ENCODE measurements around the gene IL26. TPM values are rescaled to one million over a fixed set of nuclear protein-coding genes. Genes with fewer than 3 reads are reported as not detected.
"Not testable (repeated sequence)": the region's sequence is repeated elsewhere in the genome, so short reads cannot be mapped to it uniquely, and the experiment has no call there.

Gene IL26
- total RNA-seq, 1 donor from 2014 or later = not detected

GRCh38 chr12:68175557-68176061 lies 50.0 kb downstream of the IL26 start:
- no peak for TF ChIP-seq CTCF (IDR thresholded peaks at IDR 0.05)
- no peaks in the 10 kb centered on the region for H3K4me1 ChIP-seq
- intact Hi-C loops (cut with DNase I) = no loop called here
- H3K4me3 ChIP-seq = no peak overlapping the region
- H3K36me3 ChIP-seq = no peaks in the 10 kb centered on the region
- ATAC-seq = peak; percentile 30
- no peaks in the 10 kb centered on the region for H3K9me3 ChIP-seq
- no peak for DNase-seq
- H3K27ac ChIP-seq = no peak overlapping the region
- no peaks in the 10 kb centered on the region for H3K27me3 ChIP-seq

DNA sequence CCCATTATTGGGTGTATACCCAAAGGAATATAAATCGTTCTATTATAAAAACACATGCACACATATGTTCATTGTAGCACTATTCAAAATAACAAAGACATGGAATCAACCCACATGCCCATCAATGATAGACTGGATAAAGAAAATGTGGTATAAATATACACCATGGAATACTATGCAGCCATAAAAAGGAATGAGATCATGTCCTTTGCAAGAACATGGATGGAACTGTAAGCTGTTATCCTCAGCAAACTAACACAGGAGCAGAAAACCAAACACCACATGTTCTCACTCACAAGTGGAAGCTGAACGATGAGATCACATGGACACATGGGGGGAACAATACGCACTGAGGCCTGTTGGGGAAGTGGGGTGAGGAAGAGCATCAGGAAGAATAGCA lies 50.8 kb downstream of the IL26 start:
- H3K27ac ChIP-seq; ATAC-seq; H3K4me3 ChIP-seq; H3K9me3 ChIP-seq; intact Hi-C loops (cut with DNase I); H3K4me1 ChIP-seq; DNase-seq; H3K36me3 ChIP-seq; H3K27me3 ChIP-seq: not testable (repeated sequence)

DNA sequence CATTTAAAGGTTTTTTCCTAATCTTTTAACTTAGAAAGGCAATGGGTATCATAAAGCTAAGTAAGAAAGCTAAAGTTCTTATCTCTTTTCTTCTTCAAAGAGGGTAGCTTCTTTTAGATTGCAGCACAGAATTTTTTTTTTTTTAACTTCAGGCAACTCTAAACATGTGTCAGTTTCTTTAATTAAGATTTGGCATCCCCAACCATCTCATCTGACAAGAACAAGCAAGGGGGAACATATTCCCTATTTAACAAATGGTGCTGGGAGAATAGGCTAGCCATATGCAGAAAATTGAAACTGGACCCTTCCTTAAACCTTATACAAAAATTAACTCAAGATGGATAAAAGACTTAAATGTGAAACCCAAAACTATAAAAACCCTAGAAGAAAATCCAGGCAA lies 51.8 kb downstream of the IL26 start:
- TF ChIP-seq CTCF (IDR thresholded peaks at IDR 0.05) = no peak
- no peaks in the 10 kb centered on the region for H3K27me3 ChIP-seq
- intact Hi-C loops (cut with DNase I) = no loop called here
- no peak overlapping the region for H3K4me3 ChIP-seq
- no peaks in the 10 kb centered on the region for H3K4me1 ChIP-seq
- no peak overlapping the region for H3K27ac ChIP-seq
- H3K9me3 ChIP-seq = no peaks in the 10 kb centered on the region
- ATAC-seq (no peak), DNase-seq (no peak)
- no peaks in the 10 kb centered on the region for H3K36me3 ChIP-seq

- Histone ChIP-seq H3K36me3 (no peaks in the 10 kb centered on the region), H3K27ac (no peak overlapping the region), H3K4me3 (no peak overlapping the region), H3K27me3 (no peaks in the 10 kb centered on the region), H3K9me3 (no peaks in the 10 kb centered on the region), H3K4me1 (no peaks in the 10 kb centered on the region)
- intact Hi-C loops (cut with DNase I) = no loop called here
- no peak for DNase-seq
- ATAC-seq = no peak
- TF ChIP-seq CTCF (IDR thresholded peaks at IDR 0.05) = no peak
Measured at GRCh38 chr12:68170726-68171125, 54.9 kb downstream of the IL26 start.

DNA sequence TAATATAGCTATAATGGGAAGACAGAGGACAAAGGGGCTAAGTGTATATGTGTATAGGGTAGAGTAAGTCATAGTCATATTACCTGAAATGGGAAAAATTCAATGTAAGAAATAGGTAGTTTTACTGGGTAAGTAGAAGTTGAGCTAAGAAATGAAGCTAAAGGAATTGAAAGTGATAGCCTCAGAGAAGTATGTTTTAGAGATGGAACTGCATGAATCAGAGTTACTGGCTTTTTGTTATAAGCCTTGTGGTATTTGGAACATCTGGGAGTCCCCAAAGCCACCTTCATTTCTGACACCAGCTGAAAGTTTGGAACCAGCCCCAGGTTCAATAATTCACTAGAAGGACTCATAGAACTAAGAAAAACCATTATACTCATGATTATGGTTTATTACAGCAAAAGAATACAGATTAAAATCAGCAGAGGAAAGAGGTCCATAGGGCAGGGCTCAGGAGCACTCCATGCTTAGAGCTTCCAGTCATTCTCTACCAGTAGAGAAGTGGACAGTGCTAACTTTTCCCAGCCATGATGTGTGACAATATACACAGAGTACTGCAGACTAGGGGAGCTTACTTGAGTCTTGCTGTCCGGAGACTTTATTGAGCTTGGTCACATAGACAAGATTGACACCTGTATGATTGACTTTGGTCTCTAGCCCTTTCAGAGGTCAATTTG lies 56.3 kb downstream of the IL26 start:
- no peaks in the 10 kb centered on the region for H3K4me1 ChIP-seq
- no peaks in the 10 kb centered on the region for H3K27me3 ChIP-seq
- no peak for TF ChIP-seq CTCF (IDR thresholded peaks at IDR 0.05)
- ATAC-seq = no peak
- no peak for DNase-seq
- H3K4me3 ChIP-seq = no peak overlapping the region
- no peaks in the 10 kb centered on the region for H3K9me3 ChIP-seq
- intact Hi-C loops (cut with DNase I) = no loop called here
- no peaks in the 10 kb centered on the region for H3K36me3 ChIP-seq
- no peak overlapping the region for H3K27ac ChIP-seq

DNA sequence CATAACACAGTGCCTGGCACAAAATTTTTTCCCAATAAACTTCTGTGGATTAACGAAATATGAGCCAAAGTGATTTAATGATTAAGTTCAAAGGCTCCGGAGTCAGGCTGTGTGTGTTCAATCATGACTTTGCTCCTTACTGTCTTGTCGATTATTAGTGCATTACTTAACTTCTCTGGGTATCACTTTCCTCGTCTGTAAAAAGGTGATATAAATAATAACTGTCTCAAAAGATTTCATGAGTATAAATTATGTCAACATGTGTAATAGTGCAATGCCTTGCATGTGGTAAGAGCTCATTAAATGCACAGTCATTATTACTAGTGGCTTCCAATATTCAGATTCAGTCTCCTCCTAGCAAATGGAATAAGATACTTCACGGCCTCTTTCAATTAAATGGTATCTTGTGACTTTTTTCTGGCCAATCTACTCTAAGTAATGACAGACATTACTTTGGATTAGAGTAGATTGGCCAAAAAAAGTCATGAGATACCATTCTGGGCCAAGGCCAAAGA lies 59.2 kb downstream of the IL26 start:
- Histone ChIP-seq H3K27ac (no peak overlapping the region), H3K4me1 (no peaks in the 10 kb centered on the region), H3K27me3 (no peaks in the 10 kb centered on the region), H3K4me3 (no peak overlapping the region), H3K36me3 (no peaks in the 10 kb centered on the region), H3K9me3 (no peaks in the 10 kb centered on the region)
- TF ChIP-seq CTCF (IDR thresholded peaks at IDR 0.05) = no peak
- DNase-seq = no peak
- ATAC-seq = no peak
- intact Hi-C loops (cut with DNase I) = no loop called here

All from upper lobe of right lung (tissue), 1 donor.